H1 (cell line): Measurements from ENCODE around the gene AMBP. TPM values are rescaled to one million over a fixed set of nuclear protein-coding genes. Genes with fewer than 3 reads are reported as not detected.

Source experiments
- CTCF ChIA-PET: fragments of 300-600 bp; sonication (Branson Sonifier 250); formaldehyde crosslinking; loops from one replicate; lab custom pipeline; 2021; ENCODE audit not compliant: partially characterized antibody; lab: Charles Lee
- POLR2A ChIA-PET: fragments of 300-600 bp; sonication (Branson Sonifier 250); formaldehyde crosslinking; loops from one replicate; lab custom pipeline; 2021; ENCODE audit warnings: inconsistent platforms; ENCODE audit not compliant: partially characterized antibody; lab: Charles Lee
- DNase-seq, 2 experiments: peaks; one replicate each; pipeline versions ENCODE4 v3.0.0 to v3.0.0-alpha.2; 2010 to 2022; ENCODE audit warnings: low spot score in 2 of 2, low read depth in 1 of 2, mixed read lengths in 1 of 2
- FAIRE-seq: peaks from 2 replicates; lab custom pipeline; 2011; peaks lifted over from hg19 to GRCh38; lab: Jason Lieb, UNC
- H2AFZ ChIP-seq: 2 replicates; pipeline ENCODE4 v1.8.1; 2012; ENCODE audit warnings: low read length, inconsistent platforms
- H2AK5ac ChIP-seq: 2 replicates; pipeline ENCODE4 v1.6.1; 2013; ENCODE audit warnings: low read depth, low read length
- H2BK120ac ChIP-seq: replicated peaks from 2 replicates; pipeline ENCODE3; 2013; ENCODE audit warnings: low read depth, low read length, inconsistent platforms
- H2BK12ac ChIP-seq: 2 replicates; pipeline ENCODE4 v1.6.1; 2013; ENCODE audit warnings: low read depth, low read length
- H2BK15ac ChIP-seq: 2 replicates; pipeline ENCODE4 v1.6.1; 2013; ENCODE audit warnings: low read length
- H2BK20ac ChIP-seq: 2 replicates; pipeline ENCODE4 v1.6.1; 2013; ENCODE audit warnings: low read length
- H2BK5ac ChIP-seq: 2 replicates; pipeline ENCODE4 v1.6.1; 2013; ENCODE audit warnings: low read depth, low read length
- H3K14ac ChIP-seq: 2 replicates; pipeline ENCODE4 v1.6.1; 2013; ENCODE audit warnings: inconsistent platforms; ENCODE audit not compliant: insufficient read length
- H3K18ac ChIP-seq: 2 replicates; pipeline ENCODE4 v1.6.1; 2013; ENCODE audit warnings: low read length; ENCODE audit errors: extremely low read depth
- H3K23ac ChIP-seq: 2 replicates; pipeline ENCODE4 v1.6.1; 2013; ENCODE audit warnings: inconsistent platforms; ENCODE audit not compliant: insufficient read length
- H3K23me2 ChIP-seq: 2 replicates; pipeline ENCODE4 v1.6.1; 2013; ENCODE audit warnings: low read depth, low read length
- H3K27ac ChIP-seq: 2 replicates; pipeline ENCODE4 v1.6.1; 2011; ENCODE audit warnings: low read depth, low read length, inconsistent platforms
- H3K27me3 ChIP-seq, 4 experiments: replicated peaks in 1 of 4; 1 replicate in 1 of 4; 2 replicates in 3 of 4; pipeline versions ENCODE4 v1.6.1 to v1.8.1; 2011 to 2013; ENCODE audit warnings: low read length in 3 of 4, mild to moderate bottlenecking in 3 of 4, inconsistent platforms in 2 of 4, mixed read lengths in 2 of 4, moderate library complexity in 1 of 4; ENCODE audit not compliant: control insufficient read depth in 3 of 4, insufficient read depth in 3 of 4; ENCODE audit errors: extremely low read depth in 1 of 4
- H3K36me3 ChIP-seq, 4 experiments: 2 replicates each; pipeline versions ENCODE4 v1.6.1 to v1.8.1; 2011 to 2013; ENCODE audit warnings: mild to moderate bottlenecking in 4 of 4, low read length in 3 of 4, moderate library complexity in 2 of 4, control low read depth in 1 of 4, inconsistent platforms in 1 of 4; ENCODE audit not compliant: insufficient read depth in 4 of 4, control insufficient read depth in 2 of 4
- H3K4ac ChIP-seq: replicated peaks from 2 replicates; pipeline ENCODE3; 2013; ENCODE audit warnings: low read length, low read depth, mixed read lengths, inconsistent platforms; ENCODE audit not compliant: insufficient read length
- H3K4me1 ChIP-seq, 4 experiments: replicated peaks in 1 of 4; 1 replicate in 1 of 4; 2 replicates in 3 of 4; pipeline versions ENCODE4 v1.6.1 to v1.8.1; 2011 to 2013; ENCODE audit warnings: low read length in 3 of 4, inconsistent platforms in 2 of 4, mixed read lengths in 1 of 4; ENCODE audit not compliant: insufficient read depth in 4 of 4, control insufficient read depth in 3 of 4
- H3K4me2 ChIP-seq, 2 experiments: 2 replicates each; pipeline versions ENCODE4 v1.6.1 to v1.8.1; 2011 to 2013; ENCODE audit warnings: low read depth in 2 of 2, low read length in 2 of 2, control low read depth in 1 of 2, inconsistent platforms in 1 of 2, mild to moderate bottlenecking in 1 of 2; ENCODE audit not compliant: insufficient read depth in 1 of 2
- H3K4me3 ChIP-seq, 4 experiments: fragments of 200-600, 300-600 bp in 1 of 4; sonication (generic), shearing (Covaris generic), sonication (Bioruptor Twin) in 1 of 4; 2 replicates each; pipeline versions ENCODE4 v1.5.1 to v1.8.1; 2011 to 2016; ENCODE audit warnings: low read length in 4 of 4, low read depth in 3 of 4, control low read depth in 2 of 4, inconsistent platforms in 2 of 4, mild to moderate bottlenecking in 2 of 4, mixed read lengths in 1 of 4, moderate library complexity in 1 of 4; ENCODE audit not compliant: insufficient read depth in 2 of 4; ENCODE audit errors: extremely low read depth in 1 of 4
- H3K56ac ChIP-seq: replicated peaks from 2 replicates; pipeline ENCODE3; 2013; ENCODE audit warnings: low read depth, mild to moderate bottlenecking, mixed read lengths, low read length, inconsistent platforms; ENCODE audit not compliant: insufficient read length
- H3K79me1 ChIP-seq: 2 replicates; pipeline ENCODE4 v1.6.1; 2013; ENCODE audit warnings: low read depth, low read length, control low read depth
- H3K79me2 ChIP-seq, 2 experiments: 2 replicates each; pipeline versions ENCODE4 v1.6.1 to v1.8.1; 2012 to 2013; ENCODE audit warnings: low read length in 2 of 2, mild to moderate bottlenecking in 2 of 2, inconsistent platforms in 1 of 2; ENCODE audit not compliant: insufficient read depth in 2 of 2, control insufficient read depth in 1 of 2
- H3K9ac ChIP-seq, 4 experiments: replicated peaks in 1 of 4; 1 replicate in 1 of 4; 2 replicates in 3 of 4; pipeline versions ENCODE4 v1.6.1 to v1.8.1; 2011 to 2013; ENCODE audit warnings: low read depth in 3 of 4, low read length in 3 of 4, control low read depth in 2 of 4, mild to moderate bottlenecking in 2 of 4, moderate library complexity in 2 of 4, inconsistent platforms in 1 of 4; ENCODE audit errors: extremely low read depth in 1 of 4
- H3K9me3 ChIP-seq, 2 experiments: 2 replicates each; pipeline versions ENCODE4 v1.6.1 to v1.8.1; 2012 to 2013; ENCODE audit warnings: mild to moderate bottlenecking in 2 of 2, moderate library complexity in 2 of 2, control low read depth in 1 of 2, inconsistent platforms in 1 of 2, low read depth in 1 of 2, low read length in 1 of 2, mixed read lengths in 1 of 2; ENCODE audit not compliant: insufficient read depth in 2 of 2
- H4K20me1 ChIP-seq, 2 experiments: replicated peaks in 1 of 2; 2 replicates each; pipeline versions ENCODE3 to v1.8.1; 2011 to 2013; ENCODE audit warnings: inconsistent platforms in 2 of 2, low read length in 2 of 2, mild to moderate bottlenecking in 1 of 2; ENCODE audit not compliant: insufficient read depth in 2 of 2, control insufficient read depth in 1 of 2
- H4K5ac ChIP-seq: 2 replicates; pipeline ENCODE4 v1.6.1; 2013; ENCODE audit warnings: low read length, low read depth, mixed read lengths, inconsistent platforms; ENCODE audit not compliant: insufficient read length
- H4K8ac ChIP-seq: 2 replicates; pipeline ENCODE4 v1.8.0; 2013; ENCODE audit warnings: mild to moderate bottlenecking, moderate library complexity, low read length, inconsistent platforms; ENCODE audit not compliant: insufficient read depth; ENCODE audit errors: extremely low read depth
- H4K91ac ChIP-seq: replicated peaks from 2 replicates; pipeline ENCODE3; 2013; ENCODE audit warnings: low read length, mixed read lengths, inconsistent platforms; ENCODE audit not compliant: insufficient read length
- BCL11A ChIP-seq, 2 experiments: IDR thresholded peaks; one replicate each; pipeline ENCODE4 v1.6.1; 2011; ENCODE audit warnings: low read depth in 2 of 2, low read length in 2 of 2, mild to moderate bottlenecking in 2 of 2
- CBX5 ChIP-seq: fragments of 300-800, 300-1000 bp; sonication (generic); IDR thresholded peaks from 2 replicates; pipeline ENCODE4 v1.7.1; 2016; ENCODE audit warnings: antibody characterized with exemption, low read length, low read depth
- CEBPB ChIP-seq: IDR thresholded peaks from 2 replicates; pipeline ENCODE4 v1.6.1; 2012; ENCODE audit warnings: low read depth, low read length
- EP300 ChIP-seq, 2 experiments: IDR thresholded peaks; 1 replicate in 1 of 2; 2 replicates in 1 of 2; pipeline ENCODE4 v1.6.1; 2011 to 2012; ENCODE audit warnings: low read depth in 2 of 2, low read length in 2 of 2, mild to moderate bottlenecking in 2 of 2, borderline replicate concordance in 1 of 2, inconsistent platforms in 1 of 2, moderate library complexity in 1 of 2
- FOSL1 ChIP-seq: IDR thresholded peaks from 2 replicates; pipeline ENCODE4 v1.6.1; 2011; ENCODE audit warnings: mild to moderate bottlenecking, low read depth, low read length, moderate library complexity; ENCODE audit not compliant: insufficient read depth
- MAFK ChIP-seq: IDR thresholded peaks from 2 replicates; pipeline ENCODE4 v1.6.1; 2012; ENCODE audit warnings: low read depth, mild to moderate bottlenecking, improper control_type of control experiment, low read length
- MAX ChIP-seq: IDR thresholded peaks from 2 replicates; pipeline ENCODE4 v1.6.1; 2012; ENCODE audit warnings: inconsistent platforms
- NANOG ChIP-seq: IDR thresholded peaks from 2 replicates; pipeline ENCODE4 v1.6.1; 2011; ENCODE audit warnings: low read length, low read depth, mild to moderate bottlenecking, inconsistent platforms; ENCODE audit not compliant: insufficient read depth, poor library complexity, severe bottlenecking
- RFX5 ChIP-seq: IDR thresholded peaks from 2 replicates; pipeline ENCODE4 v1.6.1; 2011; ENCODE audit warnings: low read depth, low read length, improper control_type of control experiment, borderline replicate concordance
- SRF ChIP-seq: IDR thresholded peaks from 2 replicates; pipeline ENCODE4 v1.6.1; 2011; ENCODE audit warnings: mild to moderate bottlenecking, low read depth, low read length, moderate library complexity
- TAF1 ChIP-seq: IDR thresholded peaks from 2 replicates; pipeline ENCODE4 v1.6.1; 2011; ENCODE audit warnings: mild to moderate bottlenecking, low read depth, low read length
- TCF12 ChIP-seq: IDR thresholded peaks from 2 replicates; pipeline ENCODE4 v1.6.1; 2011; ENCODE audit warnings: low read depth, mild to moderate bottlenecking, low read length
- TEAD4 ChIP-seq: IDR thresholded peaks from 2 replicates; pipeline ENCODE4 v1.6.1; 2012; ENCODE audit warnings: low read depth, low read length, inconsistent platforms, mixed read lengths
- ZNF274 ChIP-seq: IDR thresholded peaks from 2 replicates; pipeline ENCODE4 v1.7.0; 2012; ENCODE audit warnings: low read length, borderline replicate concordance; ENCODE audit errors: extremely low read depth
- WGBS, 2 experiments: shearing (Covaris generic) in 1 of 2; methylation state at CpG; one replicate each; pipeline versions ENCODE4 v1.1.6 to v1.1.7; 2013 to 2015; ENCODE audit warnings: low lambda C conversion rate in 2 of 2, mixed read lengths in 2 of 2, inconsistent platforms in 1 of 2, low coverage in 1 of 2, missing lambda C conversion rate in 1 of 2; ENCODE audit not compliant: insufficient replicate concordance in 2 of 2, insufficient coverage in 1 of 2, insufficient read length in 1 of 2; ENCODE audit errors: extremely low coverage in 1 of 2, missing lambda C conversion rate in 1 of 2; 5-methylcytosine and 5-hydroxymethylcytosine counted together
- polyA plus RNA-seq, 7 experiments: library from polyadenylated mRNA; depleted of rRNA in 3 of 7; stranded (reverse) in 5 of 7; unstranded in 2 of 7; fragments of >200 nt in 5 of 7; fragments of 200-250 nt in 2 of 7; gene quantifications; 1 replicate in 5 of 7; 2 replicates in 1 of 7; 4 replicates in 1 of 7; pipeline versions ENCODE4 v1.2.1 to v1.2.3, GENCODE V29; 2011 to 2013; ENCODE audit warnings: missing spikeins in 2 of 7, mixed read lengths in 2 of 7
- total RNA-seq: library from RNA; stranded (reverse); fragmentation: NEBNext Ultra II Directional; extraction: Animal tissue kit (Norgen Biotek cat#: 25700); gene quantifications from 2 replicates; pipeline ENCODE4 v1.2.1, GENCODE V29; 2021

AMBP gene
- total and polyA plus RNA-seq, 2 of the 8 experiments (the other 6 are each of a cell fraction or from before 2014, with no cell fraction given) = 3.0 to 4.0 TPM

- Histone ChIP-seq H4K5ac (no peak overlapping the region), H3K56ac (no peak overlapping the region), H3K79me2 (no peaks in the 10 kb centered on the region), H4K91ac (no peak overlapping the region), H3K23me2 (no peaks in the 10 kb centered on the region), H3K18ac (no peak overlapping the region), H3K4me3 (no peak overlapping the region), H2BK120ac (no peak overlapping the region), H2BK15ac (no peak overlapping the region), H3K36me3 (peaks cover 0 to 18% (median 3%) of the 10 kb centered on the region in 4 experiments; a peak in 3 of 8 replicates), H4K8ac (no peak overlapping the region), H2BK20ac (no peak overlapping the region), H3K27me3 (no peaks in the 10 kb centered on the region), H2AFZ (no peak overlapping the region), H2BK5ac (no peak overlapping the region), H3K9me3 (peaks cover 0 to 6% of the 10 kb centered on the region in 2 experiments; a peak in 1 of 4 replicates), H2BK12ac (no peak overlapping the region), H3K4ac (no peak overlapping the region), H3K4me2 (no peak overlapping the region), H4K20me1 (peaks cover 0 to 2% of the 10 kb centered on the region in 2 experiments), H2AK5ac (no peak overlapping the region), H3K14ac (no peak overlapping the region)
- FAIRE-seq (no peak), DNase-seq (no peak)
- ChIA-PET POLR2A (no interaction called here), CTCF (interaction anchor here (0.6 to 3.5 kb wide), 6 partner anchors 10 to 217 kb away, joined by 3 to 11 read pairs (median 4); no protein-coding TSS in a partner anchor)
- WGBS, 2 experiments = 89% methylated on average over 1 of the region's 1 CpG; no CpG with 5 or more reads in 1 of the 2 experiments
- TF ChIP-seq ZNF274 (no peak), FOSL1 (no peak), TEAD4 (no peak), MAX (no peak), NANOG (no peak), RFX5 (no peak), CBX5 (no peak), CEBPB (no peak), EP300 (IDR thresholded peaks at IDR 0.05; ENCODE audit: borderline replicate concordance in 1 of 2, low read depth in 2 of 2, low read length in 2 of 2) (no peak), BCL11A (IDR thresholded peaks at IDR 0.05; ENCODE audit: low read depth in 2 of 2, low read length in 2 of 2) (no peak), SRF (no peak), MAFK (no peak), TAF1 (no peak), TCF12 (no peak)
- TF ChIP-seq, all 59 proteins: peak for 0
- H3K27ac ChIP-seq = no peak overlapping the region
- no peaks in the 10 kb centered on the region for H3K4me1 ChIP-seq
- H3K9ac ChIP-seq = no peak overlapping the region
- peaks cover 2% of the 10 kb centered on the region; the same call in 1 of the 2 replicates for H3K79me1 ChIP-seq
- no peak overlapping the region for H3K23ac ChIP-seq
Measured at GRCh38 chr9:114023961-114024360, 54.1 kb downstream of the AMBP start.
